ENCODE results near the gene KCTD6.
A peak's percentile ranks its signal among the peaks of the same experiment; 100 is the strongest.

KCTD6 gene

GRCh38 chr3:58487140-58487886, 4.6 kb upstream of the KCTD6 start:
- DNase-seq, result no peak

- DNase-seq, result no peak
Measured at GRCh38 chr3:58488967-58489366, 2.9 kb upstream of the KCTD6 start.

GRCh38 chr3:58490860-58491501, 915 bp upstream of the KCTD6 start:
- DNase-seq, result no peak

- no peak for DNase-seq
Measured at GRCh38 chr3:58492494-58492905, 604 bp downstream of the KCTD6 start.

GRCh38 chr3:58494107-58494506, 2.2 kb downstream of the KCTD6 start:
- DNase-seq, result no peak

GRCh38 chr3:58495101-58495500, 3.2 kb downstream of the KCTD6 start:
- DNase-seq, result no peak

GRCh38 chr3:58496206-58496857, 4.4 kb downstream of the KCTD6 start:
- DNase-seq, result no peak

- no peak for DNase-seq
Measured at GRCh38 chr3:58497097-58497496, 5.2 kb downstream of the KCTD6 start.

- DNase-seq, result no peak
Measured at GRCh38 chr3:58502872-58503271, 11.0 kb downstream of the KCTD6 start.

GRCh38 chr3:58507356-58508078, 15.6 kb downstream of the KCTD6 start:
- no peak for DNase-seq

GRCh38 chr3:58508437-58508836, 16.5 kb downstream of the KCTD6 start:
- DNase-seq, result no peak

- no peak for DNase-seq
Measured at GRCh38 chr3:58514405-58514804, 22.5 kb downstream of the KCTD6 start.

- no peak for DNase-seq
Measured at GRCh38 chr3:58518291-58518789, 26.4 kb downstream of the KCTD6 start.

GRCh38 chr3:58519668-58520402, 27.9 kb downstream of the KCTD6 start:
- DNase-seq, result no peak

- no peak for DNase-seq
Measured at GRCh38 chr3:58520403-58521335, 28.8 kb downstream of the KCTD6 start.

GRCh38 chr3:58521336-58521670, 29.4 kb downstream of the KCTD6 start:
- DNase-seq, result no peak

GRCh38 chr3:58521917-58522631, 30.2 kb downstream of the KCTD6 start:
- no peak for DNase-seq

GRCh38 chr3:58522759-58523425, 31.0 kb downstream of the KCTD6 start:
- DNase-seq, result no peak

- no peak for DNase-seq
Measured at GRCh38 chr3:58524326-58524888, 32.5 kb downstream of the KCTD6 start.

GRCh38 chr3:58526515-58526957, 34.6 kb downstream of the KCTD6 start:
- peak; percentile 12 to 59 for DNase-seq
